GM23338 (cell line): ENCODE data around the gene KRTAP4-4. TPM values are rescaled to one million over a fixed set of nuclear protein-coding genes. Genes with fewer than 3 reads are reported as not detected.

Source experiments
- ATAC-seq: fragments of 200-7000 bp; cut with Tn5 transposase; 3 replicates; pipeline ENCODE4 v1.9.1; 2020
- DNase-seq: peaks from one replicate; pipeline ENCODE4 v3.0.0-alpha.2; 2015; ENCODE audit warnings: low spot score
- H2AFZ ChIP-seq: fragments of 200-600 bp; sonication (generic); 2 replicates; pipeline ENCODE4 v1.8.0; 2016; ENCODE audit warnings: antibody characterized with exemption, mild to moderate bottlenecking, moderate library complexity
- H3F3A ChIP-seq: fragments of 200-600 bp; sonication (generic); replicated peaks from 2 replicates; pipeline ENCODE4 v1.8.0; 2017; ENCODE audit warnings: antibody characterized with exemption, mixed run types, low read depth
- H3K27ac ChIP-seq: fragments of 200-600 bp; sonication (generic); 2 replicates; pipeline ENCODE4 v1.6.1; 2016; ENCODE audit warnings: low read depth
- H3K27me3 ChIP-seq: fragments of 200-600 bp; sonication (generic); 2 replicates; pipeline ENCODE4 v1.8.0; 2016; ENCODE audit warnings: mild to moderate bottlenecking, mixed run types, moderate library complexity; ENCODE audit not compliant: insufficient read depth
- H3K36me3 ChIP-seq: fragments of 200-600 bp; sonication (generic); 2 replicates; pipeline ENCODE4 v1.8.0; 2016; ENCODE audit warnings: mild to moderate bottlenecking; ENCODE audit not compliant: insufficient read depth
- H3K4me1 ChIP-seq: fragments of 200-600 bp; sonication (generic); 2 replicates; pipeline ENCODE4 v1.8.0; 2016; ENCODE audit warnings: mild to moderate bottlenecking, moderate library complexity; ENCODE audit not compliant: insufficient read depth
- H3K4me2 ChIP-seq: fragments of 200-600 bp; sonication (generic); 2 replicates; pipeline ENCODE4 v1.7.1; 2017; ENCODE audit warnings: mixed run types
- H3K4me3 ChIP-seq: fragments of 200-600 bp; sonication (generic); 2 replicates; pipeline ENCODE4 v1.6.1; 2016; ENCODE audit warnings: mixed run types
- H3K79me2 ChIP-seq: fragments of 200-600 bp; sonication (generic); replicated peaks from 2 replicates; pipeline ENCODE4 v1.8.0; 2017; ENCODE audit warnings: mild to moderate bottlenecking; ENCODE audit not compliant: insufficient read depth
- H3K9me2 ChIP-seq: fragments of 200-600 bp; sonication (generic); 2 replicates; pipeline ENCODE4 v1.8.0; 2017; ENCODE audit not compliant: insufficient read depth
- H4K20me1 ChIP-seq: fragments of 200-600 bp; sonication (generic); replicated peaks from 2 replicates; pipeline ENCODE4 v1.8.0; 2017; ENCODE audit warnings: mild to moderate bottlenecking; ENCODE audit not compliant: insufficient read depth
- H3K27ac Mint-ChIP-seq: 2 replicates; pipeline ENCODE4 v1.8.0; 2020; ENCODE audit warnings: inconsistent platforms, mild to moderate bottlenecking, moderate library complexity, mixed read lengths
- H3K27me3 Mint-ChIP-seq: 3 replicates; pipeline ENCODE4 v1.8.0; 2022; ENCODE audit warnings: low read depth, mild to moderate bottlenecking, moderate library complexity, mixed read lengths, inconsistent platforms; ENCODE audit not compliant: insufficient read depth, poor library complexity
- H3K36me3 Mint-ChIP-seq: 3 replicates; pipeline ENCODE4 v1.8.0; 2021; ENCODE audit warnings: low read depth, mild to moderate bottlenecking, inconsistent platforms, moderate library complexity, mixed read lengths
- H3K4me1 Mint-ChIP-seq: 3 replicates; pipeline ENCODE4 v1.8.0; 2020; ENCODE audit warnings: mild to moderate bottlenecking, inconsistent platforms, mixed read lengths
- H3K4me3 Mint-ChIP-seq: 3 replicates; pipeline ENCODE4 v1.8.0; 2021; ENCODE audit warnings: moderate library complexity, mild to moderate bottlenecking, inconsistent platforms, mixed read lengths
- H3K9me3 Mint-ChIP-seq: 3 replicates; pipeline ENCODE4 v1.8.0; 2020; ENCODE audit warnings: moderate library complexity, mild to moderate bottlenecking, inconsistent platforms, mixed read lengths
- EZH2phosphoT487 ChIP-seq: fragments of 200-600 bp; sonication (generic); IDR thresholded peaks from one replicate; pipeline ENCODE4 v1.8.1; 2018; ENCODE audit warnings: antibody characterized with exemption; ENCODE audit not compliant: unreplicated experiment
- NANOG ChIP-seq: IDR thresholded peaks from 2 replicates; pipeline ENCODE4 v1.6.1; 2016; ENCODE audit warnings: antibody characterized with exemption, borderline replicate concordance
- STAT1 ChIP-seq: IDR thresholded peaks from one replicate; pipeline ENCODE4 v1.6.1; 2016; ENCODE audit warnings: antibody characterized with exemption; ENCODE audit not compliant: unreplicated experiment
- ZNF114 ChIP-seq: fragments of 250-450 bp; sonication (Bioruptor Pico); IDR thresholded peaks from 2 replicates; pipeline ENCODE4 v1.5.0; 2020; ENCODE audit warnings: mild to moderate bottlenecking, moderate library complexity
- ZNF331 ChIP-seq: fragments of 250-450 bp; sonication (Bioruptor Pico); IDR thresholded peaks from 2 replicates; pipeline ENCODE4 v1.5.0; 2020; ENCODE audit warnings: low read depth, mild to moderate bottlenecking, moderate library complexity
- polyA plus RNA-seq: library from polyadenylated mRNA; unstranded; fragments of >200 nt; fragmentation: Nextera tagmentation; extraction: Ambion mirVana; gene quantifications from 2 replicates; pipeline ENCODE4 v1.2.1, GENCODE V29; 2016
- total RNA-seq: library from RNA; depleted of rRNA; stranded (reverse); fragments of >200 nt; shearing (Covaris generic); gene quantifications from 2 replicates; pipeline ENCODE4 v1.2.3, GENCODE V29; 2014
- TF ChIP-seq, protein P1 (sequence below): IDR thresholded peaks from one replicate; pipeline ENCODE4 v1.6.1; 2018; ENCODE audit warnings: antibody characterized with exemption; ENCODE audit not compliant: unreplicated experiment
- TF ChIP-seq, protein P2 (sequence below): fragments of 250-450 bp; sonication (Bioruptor Pico); IDR thresholded peaks from 2 replicates; pipeline ENCODE4 v1.5.0; 2020; ENCODE audit warnings: mild to moderate bottlenecking, moderate library complexity
- TF ChIP-seq, protein P3 (sequence below), 2 experiments: fragments of 200-600 bp in 1 of 2; sonication (generic) in 1 of 2; conservative IDR thresholded peaks; 2 replicates each; pipeline versions ENCODE4 v1.5.1 to v1.6.1; 2016 to 2017; ENCODE audit warnings: antibody characterized with exemption in 2 of 2, low read depth in 2 of 2, mild to moderate bottlenecking in 2 of 2, moderate library complexity in 1 of 2

The KRTAP4-4 gene
- total and polyA plus RNA-seq, 2 experiments from 2014 or later: not detected

DNA sequence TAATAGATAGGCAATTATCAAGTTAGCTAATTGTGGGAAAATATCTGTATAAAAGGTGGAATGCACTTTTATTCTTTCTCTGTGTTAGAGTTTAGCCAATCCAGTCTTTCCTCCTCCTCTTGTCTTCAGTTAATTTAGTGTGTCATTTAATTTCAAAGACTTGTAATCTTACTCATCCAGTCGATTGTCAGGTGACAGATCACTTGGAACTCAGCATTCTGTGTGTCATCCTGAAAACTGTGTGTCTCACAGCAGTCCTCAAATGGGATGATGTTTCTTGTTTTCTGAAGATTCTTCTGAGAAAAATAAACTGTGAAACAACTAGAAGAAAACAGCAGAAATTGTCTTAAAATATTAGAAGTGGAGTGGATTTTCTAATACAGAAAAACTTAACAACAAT, 24.5 kb upstream of the KRTAP4-4 start (continued):
- TF ChIP-seq, protein P1, sequence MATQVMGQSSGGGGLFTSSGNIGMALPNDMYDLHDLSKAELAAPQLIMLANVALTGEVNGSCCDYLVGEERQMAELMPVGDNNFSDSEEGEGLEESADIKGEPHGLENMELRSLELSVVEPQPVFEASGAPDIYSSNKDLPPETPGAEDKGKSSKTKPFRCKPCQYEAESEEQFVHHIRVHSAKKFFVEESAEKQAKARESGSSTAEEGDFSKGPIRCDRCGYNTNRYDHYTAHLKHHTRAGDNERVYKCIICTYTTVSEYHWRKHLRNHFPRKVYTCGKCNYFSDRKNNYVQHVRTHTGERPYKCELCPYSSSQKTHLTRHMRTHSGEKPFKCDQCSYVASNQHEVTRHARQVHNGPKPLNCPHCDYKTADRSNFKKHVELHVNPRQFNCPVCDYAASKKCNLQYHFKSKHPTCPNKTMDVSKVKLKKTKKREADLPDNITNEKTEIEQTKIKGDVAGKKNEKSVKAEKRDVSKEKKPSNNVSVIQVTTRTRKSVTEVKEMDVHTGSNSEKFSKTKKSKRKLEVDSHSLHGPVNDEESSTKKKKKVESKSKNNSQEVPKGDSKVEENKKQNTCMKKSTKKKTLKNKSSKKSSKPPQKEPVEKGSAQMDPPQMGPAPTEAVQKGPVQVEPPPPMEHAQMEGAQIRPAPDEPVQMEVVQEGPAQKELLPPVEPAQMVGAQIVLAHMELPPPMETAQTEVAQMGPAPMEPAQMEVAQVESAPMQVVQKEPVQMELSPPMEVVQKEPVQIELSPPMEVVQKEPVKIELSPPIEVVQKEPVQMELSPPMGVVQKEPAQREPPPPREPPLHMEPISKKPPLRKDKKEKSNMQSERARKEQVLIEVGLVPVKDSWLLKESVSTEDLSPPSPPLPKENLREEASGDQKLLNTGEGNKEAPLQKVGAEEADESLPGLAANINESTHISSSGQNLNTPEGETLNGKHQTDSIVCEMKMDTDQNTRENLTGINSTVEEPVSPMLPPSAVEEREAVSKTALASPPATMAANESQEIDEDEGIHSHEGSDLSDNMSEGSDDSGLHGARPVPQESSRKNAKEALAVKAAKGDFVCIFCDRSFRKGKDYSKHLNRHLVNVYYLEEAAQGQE: no peak

DNA sequence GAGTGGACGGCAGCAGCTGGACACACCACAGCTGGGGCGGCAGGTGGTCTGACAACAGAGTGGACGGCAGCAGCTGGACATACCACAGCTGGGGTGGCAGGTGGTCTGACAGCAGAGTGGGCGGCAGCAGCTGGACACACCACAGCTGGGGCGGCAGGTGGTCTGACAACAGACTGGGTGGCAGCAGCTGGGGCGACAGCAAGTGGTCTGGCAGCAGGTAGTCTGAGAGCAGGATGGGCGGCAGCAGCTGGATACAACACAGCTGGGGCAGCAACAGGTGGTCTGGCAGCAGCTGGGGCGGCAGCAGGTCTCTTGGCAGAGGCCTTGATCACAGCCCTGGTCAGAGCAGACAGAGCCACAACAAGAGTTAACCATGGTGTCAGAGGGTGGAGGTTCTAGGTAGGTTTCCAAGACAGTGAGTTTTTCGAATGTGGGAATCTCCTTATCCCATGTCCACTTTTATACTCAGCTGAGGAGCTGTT, 24.0 kb upstream of the KRTAP4-4 start, which contains the start of gene KRTAP4-1:
Gene KRTAP4-1, minus strand, starts transcription at position 432 of the 482 bp plus-strand sequence. Its CDS starts 57 bp downstream, at position 375.
- no peak within 1 kb of the TSS for H3K4me3 Mint-ChIP-seq
- Histone ChIP-seq H4K20me1 (no peaks in the 10 kb centered on the region), H2AFZ (no peak within 1 kb of the TSS), H3K9me2 (no peaks in the 10 kb centered on the region), H3K27me3 (no peaks in the 10 kb centered on the region), H3K4me2 (no peak within 1 kb of the TSS), H3K79me2 (no peaks in the 10 kb centered on the region), H3F3A (no peaks in the 10 kb centered on the region), H3K4me3 (no peak within 1 kb of the TSS), H3K4me1 (no peaks in the 10 kb centered on the region), H3K27ac (no peak within 1 kb of the TSS), H3K36me3 (no peaks in the 10 kb centered on the region)
- no peaks in the 10 kb centered on the region for H3K4me1 Mint-ChIP-seq
- ATAC-seq (no peak), DNase-seq (no peak)
- H3K27me3 Mint-ChIP-seq: peaks cover 2% of the 10 kb centered on the region
- H3K27ac Mint-ChIP-seq: no peak within 1 kb of the TSS
- H3K36me3 Mint-ChIP-seq: no peaks in the 10 kb centered on the region
- H3K9me3 Mint-ChIP-seq: no peaks in the 10 kb centered on the region
- no peak for TF ChIP-seq ZNF114 (CRISPR knock-in tag)
- no peak for TF ChIP-seq STAT1
- TF ChIP-seq, protein P2, sequence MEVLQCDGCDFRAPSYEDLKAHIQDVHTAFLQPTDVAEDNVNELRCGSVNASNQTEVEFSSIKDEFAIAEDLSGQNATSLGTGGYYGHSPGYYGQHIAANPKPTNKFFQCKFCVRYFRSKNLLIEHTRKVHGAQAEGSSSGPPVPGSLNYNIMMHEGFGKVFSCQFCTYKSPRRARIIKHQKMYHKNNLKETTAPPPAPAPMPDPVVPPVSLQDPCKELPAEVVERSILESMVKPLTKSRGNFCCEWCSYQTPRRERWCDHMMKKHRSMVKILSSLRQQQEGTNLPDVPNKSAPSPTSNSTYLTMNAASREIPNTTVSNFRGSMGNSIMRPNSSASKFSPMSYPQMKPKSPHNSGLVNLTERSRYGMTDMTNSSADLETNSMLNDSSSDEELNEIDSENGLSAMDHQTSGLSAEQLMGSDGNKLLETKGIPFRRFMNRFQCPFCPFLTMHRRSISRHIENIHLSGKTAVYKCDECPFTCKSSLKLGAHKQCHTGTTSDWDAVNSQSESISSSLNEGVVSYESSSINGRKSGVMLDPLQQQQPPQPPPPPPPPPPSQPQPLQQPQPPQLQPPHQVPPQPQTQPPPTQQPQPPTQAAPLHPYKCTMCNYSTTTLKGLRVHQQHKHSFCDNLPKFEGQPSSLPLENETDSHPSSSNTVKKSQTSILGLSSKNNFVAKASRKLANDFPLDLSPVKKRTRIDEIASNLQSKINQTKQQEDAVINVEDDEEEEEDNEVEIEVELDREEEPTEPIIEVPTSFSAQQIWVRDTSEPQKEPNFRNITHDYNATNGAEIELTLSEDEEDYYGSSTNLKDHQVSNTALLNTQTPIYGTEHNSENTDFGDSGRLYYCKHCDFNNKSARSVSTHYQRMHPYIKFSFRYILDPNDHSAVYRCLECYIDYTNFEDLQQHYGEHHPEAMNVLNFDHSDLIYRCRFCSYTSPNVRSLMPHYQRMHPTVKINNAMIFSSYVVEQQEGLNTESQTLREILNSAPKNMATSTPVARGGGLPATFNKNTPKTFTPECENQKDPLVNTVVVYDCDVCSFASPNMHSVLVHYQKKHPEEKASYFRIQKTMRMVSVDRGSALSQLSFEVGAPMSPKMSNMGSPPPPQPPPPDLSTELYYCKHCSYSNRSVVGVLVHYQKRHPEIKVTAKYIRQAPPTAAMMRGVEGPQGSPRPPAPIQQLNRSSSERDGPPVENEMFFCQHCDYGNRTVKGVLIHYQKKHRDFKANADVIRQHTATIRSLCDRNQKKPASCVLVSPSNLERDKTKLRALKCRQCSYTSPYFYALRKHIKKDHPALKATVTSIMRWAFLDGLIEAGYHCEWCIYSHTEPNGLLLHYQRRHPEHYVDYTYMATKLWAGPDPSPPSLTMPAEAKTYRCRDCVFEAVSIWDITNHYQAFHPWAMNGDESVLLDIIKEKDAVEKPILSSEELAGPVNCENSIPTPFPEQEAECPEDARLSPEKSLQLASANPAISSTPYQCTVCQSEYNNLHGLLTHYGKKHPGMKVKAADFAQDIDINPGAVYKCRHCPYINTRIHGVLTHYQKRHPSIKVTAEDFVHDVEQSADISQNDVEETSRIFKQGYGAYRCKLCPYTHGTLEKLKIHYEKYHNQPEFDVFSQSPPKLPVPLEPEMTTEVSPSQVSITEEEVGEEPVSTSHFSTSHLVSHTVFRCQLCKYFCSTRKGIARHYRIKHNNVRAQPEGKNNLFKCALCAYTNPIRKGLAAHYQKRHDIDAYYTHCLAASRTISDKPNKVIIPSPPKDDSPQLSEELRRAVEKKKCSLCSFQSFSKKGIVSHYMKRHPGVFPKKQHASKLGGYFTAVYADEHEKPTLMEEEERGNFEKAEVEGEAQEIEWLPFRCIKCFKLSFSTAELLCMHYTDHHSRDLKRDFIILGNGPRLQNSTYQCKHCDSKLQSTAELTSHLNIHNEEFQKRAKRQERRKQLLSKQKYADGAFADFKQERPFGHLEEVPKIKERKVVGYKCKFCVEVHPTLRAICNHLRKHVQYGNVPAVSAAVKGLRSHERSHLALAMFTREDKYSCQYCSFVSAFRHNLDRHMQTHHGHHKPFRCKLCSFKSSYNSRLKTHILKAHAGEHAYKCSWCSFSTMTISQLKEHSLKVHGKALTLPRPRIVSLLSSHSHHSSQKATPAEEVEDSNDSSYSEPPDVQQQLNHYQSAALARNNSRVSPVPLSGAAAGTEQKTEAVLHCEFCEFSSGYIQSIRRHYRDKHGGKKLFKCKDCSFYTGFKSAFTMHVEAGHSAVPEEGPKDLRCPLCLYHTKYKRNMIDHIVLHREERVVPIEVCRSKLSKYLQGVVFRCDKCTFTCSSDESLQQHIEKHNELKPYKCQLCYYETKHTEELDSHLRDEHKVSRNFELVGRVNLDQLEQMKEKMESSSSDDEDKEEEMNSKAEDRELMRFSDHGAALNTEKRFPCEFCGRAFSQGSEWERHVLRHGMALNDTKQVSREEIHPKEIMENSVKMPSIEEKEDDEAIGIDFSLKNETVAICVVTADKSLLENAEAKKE (CRISPR knock-in tag): no peak
- TF ChIP-seq, protein P3, sequence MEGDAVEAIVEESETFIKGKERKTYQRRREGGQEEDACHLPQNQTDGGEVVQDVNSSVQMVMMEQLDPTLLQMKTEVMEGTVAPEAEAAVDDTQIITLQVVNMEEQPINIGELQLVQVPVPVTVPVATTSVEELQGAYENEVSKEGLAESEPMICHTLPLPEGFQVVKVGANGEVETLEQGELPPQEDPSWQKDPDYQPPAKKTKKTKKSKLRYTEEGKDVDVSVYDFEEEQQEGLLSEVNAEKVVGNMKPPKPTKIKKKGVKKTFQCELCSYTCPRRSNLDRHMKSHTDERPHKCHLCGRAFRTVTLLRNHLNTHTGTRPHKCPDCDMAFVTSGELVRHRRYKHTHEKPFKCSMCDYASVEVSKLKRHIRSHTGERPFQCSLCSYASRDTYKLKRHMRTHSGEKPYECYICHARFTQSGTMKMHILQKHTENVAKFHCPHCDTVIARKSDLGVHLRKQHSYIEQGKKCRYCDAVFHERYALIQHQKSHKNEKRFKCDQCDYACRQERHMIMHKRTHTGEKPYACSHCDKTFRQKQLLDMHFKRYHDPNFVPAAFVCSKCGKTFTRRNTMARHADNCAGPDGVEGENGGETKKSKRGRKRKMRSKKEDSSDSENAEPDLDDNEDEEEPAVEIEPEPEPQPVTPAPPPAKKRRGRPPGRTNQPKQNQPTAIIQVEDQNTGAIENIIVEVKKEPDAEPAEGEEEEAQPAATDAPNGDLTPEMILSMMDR (conservative IDR thresholded peaks at IDR 0.05; ENCODE audit: low read depth in 2 of 2): no peak
- no peak for TF ChIP-seq EZH2phosphoT487
- TF ChIP-seq NANOG: no peak
- TF ChIP-seq, protein P1: no peak
- TF ChIP-seq ZNF331 (CRISPR knock-in tag): no peak
